Keratinocyte (primary cell): ENCODE data around the gene ZNF862.

Experiments
- EZH2 ChIP-seq: IDR thresholded peaks from one replicate; pipeline ENCODE4 v1.6.1; 2012; ENCODE audit warnings: inconsistent platforms, mild to moderate bottlenecking, low read length, moderate library complexity
- TF ChIP-seq, protein P1 (sequence below), 3 experiments: IDR thresholded peaks in 1 of 3; conservative IDR thresholded peaks in 1 of 3; optimal IDR thresholded peaks in 1 of 3; 2 replicates in 2 of 3; 3 replicates in 1 of 3; pipeline versions ENCODE3 to v1.5.1; 2011; ENCODE audit warnings: low read length in 3 of 3, mild to moderate bottlenecking in 3 of 3, moderate library complexity in 2 of 3, control low read depth in 1 of 3, inconsistent platforms in 1 of 3; ENCODE audit not compliant: insufficient read depth in 2 of 3; ENCODE audit errors: extremely low read depth in 1 of 3

DNA sequence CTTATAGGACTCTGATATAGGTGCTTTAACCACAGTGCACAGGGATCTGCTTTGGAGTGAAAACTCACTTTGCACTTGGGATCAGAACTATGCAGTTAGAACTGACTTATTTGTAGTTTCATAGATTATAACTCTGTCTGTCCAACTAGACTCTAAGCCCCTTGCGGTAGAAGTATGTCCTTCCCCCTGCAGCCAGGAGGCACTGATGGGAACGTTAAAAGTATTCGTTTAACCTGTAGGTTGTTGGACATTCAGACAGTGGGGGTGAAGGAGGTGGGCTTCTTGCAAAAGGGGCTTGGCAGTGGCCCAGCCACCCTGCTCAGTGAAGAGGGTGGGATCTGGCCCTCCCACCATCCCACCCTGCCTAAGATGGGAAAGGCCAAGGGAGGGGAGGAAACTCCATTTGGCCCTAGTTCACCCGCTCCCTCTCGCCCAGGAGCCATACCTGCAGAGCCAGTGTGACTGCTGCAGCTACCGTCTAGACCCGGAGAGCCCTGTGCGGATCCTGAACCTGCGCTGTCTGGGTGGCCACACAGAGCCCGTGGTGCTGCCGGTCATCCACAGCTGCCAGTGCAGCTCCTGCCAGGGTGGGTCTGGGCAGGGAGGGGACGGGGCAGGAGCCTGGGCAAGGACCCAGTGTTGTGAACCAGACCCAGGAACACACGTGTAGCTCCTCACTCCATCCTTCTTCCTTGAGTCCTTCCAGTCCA, 5.7 kb upstream of the ZNF862 start:
- TF ChIP-seq EZH2 = no peak
- TF ChIP-seq, protein P1, sequence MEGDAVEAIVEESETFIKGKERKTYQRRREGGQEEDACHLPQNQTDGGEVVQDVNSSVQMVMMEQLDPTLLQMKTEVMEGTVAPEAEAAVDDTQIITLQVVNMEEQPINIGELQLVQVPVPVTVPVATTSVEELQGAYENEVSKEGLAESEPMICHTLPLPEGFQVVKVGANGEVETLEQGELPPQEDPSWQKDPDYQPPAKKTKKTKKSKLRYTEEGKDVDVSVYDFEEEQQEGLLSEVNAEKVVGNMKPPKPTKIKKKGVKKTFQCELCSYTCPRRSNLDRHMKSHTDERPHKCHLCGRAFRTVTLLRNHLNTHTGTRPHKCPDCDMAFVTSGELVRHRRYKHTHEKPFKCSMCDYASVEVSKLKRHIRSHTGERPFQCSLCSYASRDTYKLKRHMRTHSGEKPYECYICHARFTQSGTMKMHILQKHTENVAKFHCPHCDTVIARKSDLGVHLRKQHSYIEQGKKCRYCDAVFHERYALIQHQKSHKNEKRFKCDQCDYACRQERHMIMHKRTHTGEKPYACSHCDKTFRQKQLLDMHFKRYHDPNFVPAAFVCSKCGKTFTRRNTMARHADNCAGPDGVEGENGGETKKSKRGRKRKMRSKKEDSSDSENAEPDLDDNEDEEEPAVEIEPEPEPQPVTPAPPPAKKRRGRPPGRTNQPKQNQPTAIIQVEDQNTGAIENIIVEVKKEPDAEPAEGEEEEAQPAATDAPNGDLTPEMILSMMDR (optimal IDR thresholded peaks at IDR 0.05 in 1 of 3, IDR thresholded peaks at IDR 0.05 in 1 of 3, conservative IDR thresholded peaks at IDR 0.05 in 1 of 3; ENCODE audit: extremely low read depth in 1 of 3, insufficient read depth in 2 of 3, low read length in 3 of 3) = no peak
